ENCODE measurements around the gene FAM135A.
"Not testable (repeated sequence)": the region's sequence is repeated elsewhere in the genome, so short reads cannot be mapped to it uniquely, and the experiment has no call there.

The FAM135A gene

GRCh38 chr6:70470016-70470415, 56.7 kb downstream of the FAM135A start:
- DNase-seq: no peak

- not testable (repeated sequence) for DNase-seq
Measured at GRCh38 chr6:70470510-70470909, 57.2 kb downstream of the FAM135A start.

DNA sequence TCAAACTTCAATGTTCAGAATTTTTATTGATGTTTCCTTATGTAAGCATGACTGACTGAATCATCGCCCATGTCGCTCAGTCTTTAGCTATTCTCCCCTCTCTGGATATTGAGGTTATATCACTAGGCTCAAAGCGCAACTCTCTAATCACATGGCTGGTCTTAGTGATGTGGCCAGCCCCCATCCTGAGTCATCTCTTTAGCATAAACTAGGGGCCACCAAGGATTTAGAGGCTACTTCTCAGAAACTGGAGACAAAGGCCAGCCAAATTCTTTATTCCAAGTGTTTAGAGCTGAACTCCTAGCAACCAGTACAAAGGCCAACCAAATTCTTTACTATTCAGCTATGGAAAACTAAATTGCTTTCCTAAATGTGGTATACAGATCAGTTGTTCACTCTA, 61.4 kb downstream of the FAM135A start:
- DNase-seq: peak; percentile 13

- peak; percentile 35 for DNase-seq
Measured at GRCh38 chr6:70479236-70479635, 65.9 kb downstream of the FAM135A start.

- DNase-seq: not testable (repeated sequence)
Measured at GRCh38 chr6:70486638-70487037, 73.3 kb downstream of the FAM135A start.

- no peak for DNase-seq
Measured at GRCh38 chr6:70489364-70489763, 76.1 kb downstream of the FAM135A start.

DNA sequence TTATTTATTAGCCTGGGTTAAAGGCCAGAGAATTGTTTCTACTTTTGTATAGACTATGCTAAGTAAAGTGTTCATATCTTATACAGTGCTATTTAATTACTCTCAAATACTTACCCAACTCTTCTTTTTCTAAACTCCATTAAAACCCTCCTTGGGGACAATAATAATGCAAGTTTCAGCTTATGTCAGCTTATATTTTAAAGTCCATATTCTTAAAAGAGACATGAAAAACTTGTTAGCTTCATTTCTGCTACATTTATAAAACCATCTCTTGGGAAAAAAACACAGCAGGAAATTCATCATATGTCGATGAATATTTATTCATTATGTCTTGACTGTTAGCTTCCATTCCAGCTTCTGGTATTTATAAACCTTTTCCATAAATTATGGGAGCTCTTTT, 81.5 kb downstream of the FAM135A start:
- no peak for DNase-seq

GRCh38 chr6:70495790-70496189, 82.5 kb downstream of the FAM135A start:
- not testable (repeated sequence) for DNase-seq

GRCh38 chr6:70502484-70502883, 89.2 kb downstream of the FAM135A start:
- DNase-seq: no peak

DNA sequence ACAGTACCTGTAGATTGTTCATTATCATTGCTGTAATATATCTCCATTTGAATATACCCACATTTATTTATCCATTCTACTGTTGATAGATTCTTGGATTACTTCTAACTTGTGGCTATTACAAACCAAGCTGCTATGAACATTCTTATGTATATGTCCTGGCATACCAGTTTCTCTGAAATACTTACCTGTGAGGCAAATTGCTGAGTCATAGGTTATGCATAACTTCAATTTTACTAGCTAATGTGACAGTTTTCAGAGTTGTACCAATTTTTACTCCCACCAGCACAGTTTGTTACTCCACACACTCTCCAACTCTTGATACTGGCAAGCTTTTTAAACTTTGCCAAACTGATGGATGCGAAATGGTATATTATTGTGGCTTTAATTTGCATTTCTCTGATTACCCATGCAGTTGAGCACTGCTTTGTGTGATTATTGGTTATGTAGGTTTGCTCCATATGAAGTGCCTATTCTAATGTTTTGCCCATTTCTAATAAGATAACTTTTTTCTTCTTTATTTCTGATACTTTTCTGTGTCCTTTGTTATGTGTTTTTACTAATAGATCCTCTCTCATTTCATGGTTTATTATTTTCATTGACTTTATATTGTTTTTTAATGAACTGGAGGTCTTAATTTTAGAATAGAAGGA, 90.6 kb downstream of the FAM135A start:
- DNase-seq: no peak

GRCh38 chr6:70506321-70506720, 93.0 kb downstream of the FAM135A start:
- DNase-seq: no peak

GRCh38 chr6:70507161-70507560, 93.9 kb downstream of the FAM135A start:
- no peak for DNase-seq

GRCh38 chr6:70508953-70509352, 95.6 kb downstream of the FAM135A start:
- DNase-seq: no peak

GRCh38 chr6:70510600-70510999, 97.3 kb downstream of the FAM135A start:
- no peak for DNase-seq

DNA sequence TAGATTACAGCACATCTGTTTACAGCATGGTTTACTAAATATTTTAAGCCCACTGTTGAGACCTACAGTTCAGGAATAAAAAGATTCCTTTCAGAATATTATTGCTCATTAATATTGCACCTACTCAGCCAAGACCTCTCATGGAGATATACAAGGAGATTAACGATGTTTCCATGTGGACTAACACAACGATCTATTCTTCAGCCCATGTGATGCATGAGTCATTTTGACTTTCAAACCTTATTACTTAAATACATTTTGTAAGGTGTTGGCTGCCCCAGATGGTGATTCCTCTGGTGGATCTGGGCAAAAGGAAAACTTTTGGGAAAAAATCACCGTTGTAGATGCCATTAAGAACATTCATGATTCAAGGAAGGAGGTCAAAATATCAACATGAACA, 105.4 kb downstream of the FAM135A start:
- DNase-seq: no peak

DNA sequence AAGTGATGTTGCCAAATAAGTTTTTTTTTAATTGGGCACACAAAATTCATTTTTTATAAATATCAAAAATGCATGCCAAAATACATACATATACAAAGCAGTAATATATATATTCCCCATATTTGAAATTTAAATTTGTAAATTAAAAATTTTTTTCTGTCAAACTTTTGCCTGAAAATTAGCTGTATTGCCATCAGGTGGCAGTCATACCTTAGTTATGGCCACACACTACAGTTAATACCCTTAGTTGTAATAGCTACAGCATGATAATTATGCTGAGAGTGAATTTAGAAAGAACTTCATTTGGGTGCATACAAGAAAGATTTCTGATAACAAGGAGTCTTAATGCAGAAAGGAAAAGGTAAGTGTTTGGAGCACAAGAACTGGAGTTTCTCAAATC, 107.3 kb downstream of the FAM135A start:
- DNase-seq: peak; percentile 4

DNA sequence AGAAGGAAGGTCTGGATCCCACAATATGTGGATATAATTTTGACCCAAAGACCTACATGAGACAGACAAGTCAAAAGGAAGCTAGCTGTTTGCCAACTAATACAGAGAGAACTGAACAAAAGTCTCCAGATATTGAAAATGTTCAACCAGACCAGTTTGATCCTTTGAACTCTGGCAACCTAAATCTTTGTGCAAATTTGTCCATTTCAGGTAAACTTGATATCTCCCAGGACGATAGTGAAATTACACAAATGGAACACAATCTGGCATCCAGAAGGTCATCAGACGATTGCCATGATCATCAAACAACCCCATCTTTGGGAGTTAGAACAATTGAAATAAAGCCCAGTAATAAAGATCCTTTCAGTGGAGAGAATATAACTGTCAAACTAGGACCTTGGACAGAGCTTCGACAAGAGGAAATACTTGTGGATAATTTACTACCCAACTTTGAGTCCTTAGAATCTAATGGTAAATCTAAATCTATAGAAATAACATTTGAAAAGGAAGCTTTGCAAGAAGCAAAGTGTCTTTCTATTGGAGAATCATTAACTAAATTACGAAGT, 111.5 kb downstream of the FAM135A start:
- DNase-seq: peak; percentile 2

DNA sequence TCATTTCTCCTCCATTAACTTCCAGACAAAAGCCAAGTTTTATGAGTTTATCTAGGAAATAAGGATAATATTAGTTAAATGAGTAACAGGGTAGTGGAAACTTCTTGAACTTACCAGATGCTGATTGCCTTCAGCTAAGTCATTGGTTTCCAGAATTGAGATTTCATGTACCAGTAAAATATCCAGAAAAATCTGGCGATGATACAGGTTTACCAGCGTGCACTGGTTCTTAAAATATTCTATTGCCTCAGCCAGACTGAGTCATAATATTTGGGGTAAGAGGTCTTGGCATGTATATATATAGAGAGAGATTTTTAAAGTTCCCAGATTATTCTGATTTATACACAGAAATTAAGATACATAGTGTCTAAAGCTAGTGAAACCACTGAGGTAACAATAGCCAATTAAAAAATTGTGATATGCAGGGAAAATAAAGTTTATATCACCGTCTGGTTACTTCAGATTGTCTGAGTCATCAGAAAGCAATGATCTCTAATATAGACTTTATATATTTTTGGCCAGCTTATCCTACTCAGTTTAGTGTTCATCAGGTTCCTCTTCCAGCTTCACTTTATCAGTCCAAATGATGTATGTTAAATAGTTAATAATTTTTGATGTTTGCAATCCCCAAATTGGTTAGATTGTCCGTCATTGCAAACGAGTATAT, 113.9 kb downstream of the FAM135A start:
- DNase-seq: peak; percentile 47

DNA sequence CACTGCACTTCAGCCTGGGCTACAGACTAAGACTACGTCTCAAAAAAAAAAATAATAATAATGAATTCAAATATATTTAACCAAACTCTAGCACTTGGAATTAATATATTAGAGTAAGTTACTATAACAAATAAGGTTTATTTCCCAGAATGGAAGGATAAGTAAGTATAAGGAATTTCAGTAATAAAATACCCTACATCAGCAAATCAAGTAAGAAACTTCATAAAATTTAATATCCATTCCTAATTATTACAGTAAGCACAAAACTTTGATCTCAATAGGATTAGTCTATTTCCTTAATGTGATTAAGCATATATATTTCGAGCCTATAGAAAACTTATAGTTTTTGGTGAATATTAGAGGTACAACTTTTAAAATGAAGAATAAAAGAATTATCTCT, 116.7 kb downstream of the FAM135A start:
- DNase-seq: no peak

DNA sequence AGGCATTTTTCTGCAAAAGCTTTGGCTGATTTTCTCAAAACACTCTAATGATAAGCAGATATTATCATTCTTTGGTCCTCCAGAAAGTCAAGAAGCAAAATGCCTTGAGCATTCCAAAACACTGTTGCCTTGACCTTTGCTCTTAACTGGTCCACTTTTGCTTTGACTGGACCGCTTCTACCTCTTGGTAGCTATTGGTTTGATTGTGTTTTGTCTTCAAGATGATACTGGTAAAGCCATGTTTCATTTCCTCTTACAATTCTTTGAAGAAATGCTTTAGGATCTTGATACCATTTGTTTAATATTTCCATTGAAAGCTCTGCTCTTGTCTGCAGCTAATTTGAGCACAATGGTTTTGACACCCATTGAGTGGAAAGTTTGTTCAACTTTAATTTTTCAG, 117.8 kb downstream of the FAM135A start:
- no peak for DNase-seq

DNA sequence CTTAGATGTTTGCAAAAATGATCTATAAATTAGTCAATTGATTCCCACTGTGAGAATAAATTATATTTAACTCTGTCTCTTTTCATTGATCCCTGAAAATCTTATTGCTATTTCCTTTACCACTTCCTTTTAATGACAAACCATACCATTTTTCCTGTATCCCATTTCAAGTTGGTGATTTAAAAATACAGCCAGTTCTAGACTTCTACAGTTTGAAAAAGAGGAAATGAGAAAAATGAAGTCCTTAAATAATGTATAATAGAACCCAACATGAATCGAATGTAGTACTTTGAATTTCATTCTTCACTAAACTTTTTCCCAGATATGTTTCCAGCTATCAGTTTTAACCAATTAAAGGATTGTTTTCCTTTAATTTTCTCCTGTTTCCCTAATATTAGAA, 124.0 kb downstream of the FAM135A start:
- no peak for DNase-seq

GRCh38 chr6:70538376-70538775, 125.1 kb downstream of the FAM135A start:
- no peak for DNase-seq

- DNase-seq: peak; percentile 16
Measured at GRCh38 chr6:70547313-70547712, 134.0 kb downstream of the FAM135A start.

DNA sequence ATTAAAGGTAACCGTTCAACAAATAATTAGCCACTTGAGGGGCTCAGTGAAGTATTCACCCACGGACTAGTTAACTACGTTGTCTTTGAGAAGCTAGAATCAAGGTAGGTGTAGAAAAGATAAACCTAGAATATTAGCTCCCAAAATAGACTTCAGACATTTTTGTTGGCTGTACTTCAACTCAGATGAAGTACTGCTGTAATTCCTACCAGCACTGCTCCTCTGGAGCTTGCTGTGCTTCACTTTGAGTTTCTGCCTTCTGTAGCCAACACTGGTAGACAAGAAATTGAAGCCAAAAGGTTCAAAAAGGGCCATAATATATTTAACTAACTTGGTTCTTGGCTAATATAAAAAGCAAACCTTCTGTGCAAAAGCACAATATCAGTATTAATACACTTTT, 134.6 kb downstream of the FAM135A start:
- DNase-seq: no peak
